Astrocyte (in vitro differentiated cells and primary cell): ENCODE data around the gene TIAM2.

Experiments used
- EZH2 ChIP-seq: IDR thresholded peaks from 2 replicates; pipeline ENCODE4 v1.6.1; 2012; ENCODE audit warnings: mild to moderate bottlenecking, low read length, inconsistent platforms; ENCODE audit not compliant: insufficient read depth
- TF ChIP-seq, protein P1 (sequence below): IDR thresholded peaks from 2 replicates; pipeline ENCODE4 v1.5.1; 2011; ENCODE audit warnings: low read depth, mild to moderate bottlenecking, inconsistent platforms, low read length, moderate library complexity; ENCODE audit not compliant: insufficient read depth

DNA sequence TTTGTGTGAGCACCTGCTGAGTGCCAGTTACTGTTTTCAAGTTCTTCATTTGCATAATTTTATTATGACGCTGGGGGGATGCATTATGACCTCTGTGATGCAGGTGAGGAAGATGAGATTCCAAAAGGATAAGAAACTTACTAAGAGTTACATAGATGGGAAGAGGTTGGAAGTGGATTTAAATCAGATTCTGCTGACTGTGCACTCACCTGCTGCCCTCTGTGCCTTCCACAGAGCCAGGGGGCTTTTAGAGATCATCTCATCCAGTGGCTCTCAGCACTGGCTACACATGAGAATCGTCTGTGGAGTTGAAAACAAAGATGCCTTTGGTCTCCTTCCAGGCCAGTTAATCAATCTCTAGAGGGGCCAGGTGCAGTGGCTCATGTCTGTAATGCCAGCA lies 47.9 kb downstream of the TIAM2 start:
- TF ChIP-seq, protein P1, sequence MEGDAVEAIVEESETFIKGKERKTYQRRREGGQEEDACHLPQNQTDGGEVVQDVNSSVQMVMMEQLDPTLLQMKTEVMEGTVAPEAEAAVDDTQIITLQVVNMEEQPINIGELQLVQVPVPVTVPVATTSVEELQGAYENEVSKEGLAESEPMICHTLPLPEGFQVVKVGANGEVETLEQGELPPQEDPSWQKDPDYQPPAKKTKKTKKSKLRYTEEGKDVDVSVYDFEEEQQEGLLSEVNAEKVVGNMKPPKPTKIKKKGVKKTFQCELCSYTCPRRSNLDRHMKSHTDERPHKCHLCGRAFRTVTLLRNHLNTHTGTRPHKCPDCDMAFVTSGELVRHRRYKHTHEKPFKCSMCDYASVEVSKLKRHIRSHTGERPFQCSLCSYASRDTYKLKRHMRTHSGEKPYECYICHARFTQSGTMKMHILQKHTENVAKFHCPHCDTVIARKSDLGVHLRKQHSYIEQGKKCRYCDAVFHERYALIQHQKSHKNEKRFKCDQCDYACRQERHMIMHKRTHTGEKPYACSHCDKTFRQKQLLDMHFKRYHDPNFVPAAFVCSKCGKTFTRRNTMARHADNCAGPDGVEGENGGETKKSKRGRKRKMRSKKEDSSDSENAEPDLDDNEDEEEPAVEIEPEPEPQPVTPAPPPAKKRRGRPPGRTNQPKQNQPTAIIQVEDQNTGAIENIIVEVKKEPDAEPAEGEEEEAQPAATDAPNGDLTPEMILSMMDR, result no peak
- no peak for TF ChIP-seq EZH2
